UCSD-AML1 (cell line): Measurements from ENCODE around the gene RHEX.
"Not testable (repeated sequence)": the region's sequence is repeated elsewhere in the genome, so short reads cannot be mapped to it uniquely, and the experiment has no call there.

Source experiments
- DNase-seq: peaks from one replicate; lab custom pipeline; 2025; ENCODE audit not compliant: unreplicated experiment; lab: John Stamatoyannopoulos, UW

The RHEX gene

GRCh38 chr1:206030191-206030590 is 22.8 kb upstream of the RHEX start:
- no peak for DNase-seq

GRCh38 chr1:206030714-206031113 is 22.3 kb upstream of the RHEX start:
- peak; percentile 67 for DNase-seq

DNA sequence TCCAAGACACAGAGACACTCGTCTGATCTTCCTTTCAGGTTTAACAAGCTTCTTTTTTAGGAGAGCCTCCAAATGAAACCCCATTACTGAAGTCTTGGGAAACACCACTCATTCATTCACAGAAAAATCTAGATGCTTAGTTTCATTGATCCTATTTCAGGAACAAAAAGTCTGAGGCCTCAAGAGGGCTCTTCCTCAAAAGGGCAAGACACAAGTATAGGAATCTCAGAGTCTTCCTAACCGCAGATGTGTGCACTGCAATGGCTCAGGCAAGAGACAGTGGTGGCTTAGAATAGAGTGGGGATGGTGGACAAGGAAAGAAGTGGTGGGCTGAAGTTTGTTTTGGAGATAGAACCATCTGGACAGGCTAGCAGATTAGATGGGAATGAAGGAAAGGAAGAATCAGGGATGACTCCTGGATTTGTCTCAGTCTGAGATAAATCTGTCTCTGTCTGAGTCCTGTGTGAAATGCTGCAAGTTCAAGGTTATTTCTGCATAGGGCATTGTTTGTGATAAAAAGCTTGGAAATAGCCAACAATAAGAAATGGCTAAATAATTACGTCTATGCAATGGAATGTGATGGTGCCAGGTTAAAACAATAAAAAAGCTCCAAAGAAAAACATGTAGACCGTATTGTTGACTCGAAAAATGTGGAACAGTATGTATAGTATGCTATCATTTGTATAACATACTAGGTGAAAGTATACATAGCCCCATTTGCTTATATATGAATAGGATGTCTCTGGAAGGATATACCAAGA is 20.4 kb upstream of the RHEX start:
- no peak for DNase-seq

DNA sequence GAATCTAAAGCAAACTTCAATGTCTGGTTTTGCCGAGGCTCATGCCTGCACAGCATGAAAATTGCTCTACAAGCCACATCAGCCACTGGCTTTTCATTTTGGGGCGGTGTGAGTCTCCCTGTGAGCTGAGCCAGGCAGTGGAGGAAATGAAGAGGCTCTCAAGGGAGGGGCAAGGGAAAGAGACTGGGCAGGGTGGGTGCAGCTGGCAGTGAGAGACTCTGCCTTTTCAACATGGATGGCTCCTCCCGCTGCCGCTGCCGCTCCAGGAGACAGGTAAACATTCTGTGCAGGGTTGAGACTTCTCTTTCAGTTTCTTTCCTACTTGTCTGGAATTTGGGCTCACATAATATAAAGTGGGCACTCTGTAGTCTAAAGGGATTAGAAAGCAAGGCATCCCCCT is 17.9 kb upstream of the RHEX start:
- DNase-seq: peak; percentile 48

- DNase-seq: no peak
Observed at GRCh38 chr1:206036663-206037455, 16.1 kb upstream of the RHEX start.

DNA sequence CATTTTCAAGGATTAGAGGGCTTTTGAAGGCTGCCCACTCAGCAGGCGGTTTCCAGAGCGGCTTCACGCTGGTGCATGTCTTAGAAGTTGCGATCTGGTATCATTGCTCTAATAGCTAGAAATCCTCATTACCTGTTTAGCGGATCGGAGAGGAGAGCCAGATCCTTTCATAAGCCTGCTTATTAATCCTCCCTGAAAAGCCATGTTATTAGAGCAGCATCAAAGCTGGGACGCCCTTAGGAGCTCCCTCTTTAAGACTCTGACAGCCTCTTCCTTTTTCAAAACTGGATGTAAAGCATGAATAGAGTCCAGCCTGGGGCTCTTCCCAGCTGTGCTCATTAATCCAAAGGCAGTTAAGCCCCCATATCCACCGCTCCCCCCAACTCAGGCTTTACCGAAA is 15.4 kb upstream of the RHEX start:
- no peak for DNase-seq

DNA sequence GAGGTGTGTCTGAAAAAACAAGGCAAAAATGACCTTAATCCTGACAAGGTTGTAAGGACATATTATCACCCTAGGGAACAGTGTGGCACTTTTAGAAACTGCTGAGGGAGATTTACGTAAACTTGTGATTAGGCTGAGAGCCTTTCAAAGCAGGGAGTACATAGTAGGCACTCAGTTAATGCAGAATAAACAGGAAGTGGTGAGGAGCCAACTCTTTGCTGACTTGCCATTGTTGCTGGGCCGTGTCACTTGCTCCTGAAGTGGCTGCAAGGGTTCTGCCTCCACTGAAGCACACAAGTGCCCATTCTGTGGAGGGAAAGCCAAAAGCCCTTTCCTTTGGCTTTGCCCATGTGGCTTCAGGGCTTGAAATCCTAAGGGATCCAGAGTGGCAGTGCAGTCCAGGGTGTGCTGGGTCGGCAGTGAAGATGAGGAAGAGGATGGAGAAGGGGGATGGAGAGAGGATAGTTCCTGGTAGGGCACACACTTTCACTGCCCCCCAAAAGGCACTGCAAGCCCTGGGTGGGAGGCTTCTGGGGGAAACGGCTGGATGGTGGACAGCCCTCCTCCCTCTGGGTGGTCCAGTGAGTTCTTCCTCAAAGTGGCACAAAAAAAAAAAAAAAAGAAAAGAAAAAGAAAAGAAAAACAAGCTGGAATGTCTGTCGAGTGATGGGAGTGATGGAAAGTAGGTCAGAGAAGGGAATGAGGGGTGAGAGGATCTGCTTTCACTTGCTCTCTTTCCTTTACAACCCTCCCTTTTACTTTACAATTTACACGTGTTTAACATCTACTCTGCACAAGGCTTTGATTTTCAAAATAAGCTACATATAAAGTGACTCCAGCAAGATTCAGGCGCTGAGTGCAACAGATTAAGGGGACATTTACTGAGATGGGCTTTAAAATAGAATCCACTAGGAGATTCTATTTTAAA is 13.7 kb upstream of the RHEX start:
- no peak for DNase-seq

DNA sequence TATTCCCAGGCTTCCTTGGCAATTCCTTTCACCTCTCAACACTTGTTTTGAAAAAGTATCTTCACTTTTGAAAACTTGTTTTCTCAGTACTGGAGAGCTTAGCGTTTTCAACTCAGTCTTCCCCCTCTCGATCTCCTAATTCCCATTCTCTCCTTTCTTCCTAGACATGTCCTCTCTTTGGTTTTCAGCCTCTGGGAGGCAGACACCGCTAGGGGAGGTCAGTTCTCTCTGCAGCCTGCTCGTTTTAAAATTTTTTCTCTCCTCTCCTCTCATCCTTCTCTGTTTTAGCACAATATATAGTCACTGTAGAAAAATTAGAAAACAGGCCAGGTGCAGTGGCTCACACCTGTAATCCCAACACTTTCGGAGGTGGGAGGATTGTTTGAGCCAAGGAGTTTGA is 12.6 kb upstream of the RHEX start:
- DNase-seq: no peak

DNA sequence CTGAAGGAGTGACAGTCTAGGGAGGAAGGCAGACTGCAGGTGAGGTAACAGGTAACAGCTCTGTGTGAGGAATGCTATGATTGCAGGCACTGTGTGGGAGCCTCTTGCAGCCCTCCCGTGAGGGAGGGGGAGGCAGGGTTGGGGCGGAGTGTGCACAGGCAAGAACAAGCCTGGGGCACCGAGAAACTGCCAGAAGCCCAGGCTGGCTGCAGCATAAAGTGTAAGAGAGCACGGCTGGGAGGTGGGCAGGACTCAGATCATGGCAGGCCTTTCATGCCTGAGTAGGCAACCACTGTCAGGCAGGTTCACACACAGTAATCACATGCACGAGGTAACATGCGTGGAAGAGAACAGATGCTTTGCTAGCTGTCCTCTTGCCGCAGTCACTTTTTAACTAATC is 11.3 kb upstream of the RHEX start:
- DNase-seq: no peak

DNA sequence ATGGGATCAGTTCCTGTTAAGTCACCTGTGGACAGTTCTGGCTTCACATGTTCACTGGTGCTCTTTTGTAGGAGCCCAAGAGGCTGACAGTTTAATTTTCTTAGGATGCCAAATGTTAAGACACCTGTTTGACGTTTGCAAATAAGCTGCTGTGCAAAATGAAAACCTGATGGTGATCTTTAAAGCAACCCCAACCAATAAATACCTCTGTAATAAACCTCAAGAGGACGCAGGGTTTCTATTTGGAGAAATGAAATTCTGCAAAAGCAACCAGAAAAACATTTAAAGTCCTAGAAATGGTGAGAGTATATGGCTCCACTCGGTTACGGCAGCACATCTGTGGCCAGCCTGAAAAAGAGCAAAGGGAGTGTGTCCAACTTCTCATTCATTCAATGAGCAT is 5.7 kb upstream of the RHEX start:
- DNase-seq: no peak

DNA sequence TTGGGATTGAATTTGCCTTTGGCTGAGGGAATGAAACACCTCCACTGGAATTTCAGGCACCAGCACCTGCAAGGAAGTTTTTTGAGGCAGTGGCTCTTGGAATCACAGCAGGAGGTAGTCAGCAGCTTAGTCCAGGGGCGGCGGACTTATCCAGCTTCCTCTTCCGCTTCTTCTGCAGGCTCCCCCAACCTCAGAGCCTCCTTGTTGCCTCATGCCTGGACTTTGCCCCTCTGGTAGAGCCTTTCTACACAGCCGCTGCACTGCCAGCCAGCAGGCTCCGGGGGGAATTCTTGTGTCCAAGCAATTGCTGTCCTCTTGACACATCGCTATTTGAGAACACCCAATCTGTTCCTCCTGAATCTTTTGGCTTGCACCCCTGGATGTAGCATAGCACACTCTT is 4.4 kb upstream of the RHEX start:
- DNase-seq: no peak

DNA sequence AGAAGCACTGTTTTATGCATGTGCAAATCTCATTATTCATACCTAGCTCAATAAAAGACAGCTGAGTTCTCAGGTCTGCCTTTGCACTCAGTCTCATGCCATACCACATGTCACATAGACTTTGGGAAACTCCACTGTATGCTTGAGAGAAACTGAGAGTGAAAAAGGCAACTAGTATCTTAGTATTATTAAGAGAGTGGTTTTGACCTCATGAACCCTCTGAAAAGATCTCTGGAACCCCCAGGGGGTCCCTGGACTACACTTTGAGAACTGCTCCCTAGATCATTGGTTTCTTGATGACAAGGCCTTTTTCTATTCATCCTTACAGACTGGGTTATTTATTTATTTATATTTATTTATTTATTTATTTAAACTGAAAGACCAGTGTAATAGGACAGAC is 3.7 kb upstream of the RHEX start:
- DNase-seq: no peak

GRCh38 chr1:206049919-206050600 is 2.9 kb upstream of the RHEX start:
- DNase-seq: no peak

GRCh38 chr1:206050655-206051235 is 2.2 kb upstream of the RHEX start:
- DNase-seq: no peak

DNA sequence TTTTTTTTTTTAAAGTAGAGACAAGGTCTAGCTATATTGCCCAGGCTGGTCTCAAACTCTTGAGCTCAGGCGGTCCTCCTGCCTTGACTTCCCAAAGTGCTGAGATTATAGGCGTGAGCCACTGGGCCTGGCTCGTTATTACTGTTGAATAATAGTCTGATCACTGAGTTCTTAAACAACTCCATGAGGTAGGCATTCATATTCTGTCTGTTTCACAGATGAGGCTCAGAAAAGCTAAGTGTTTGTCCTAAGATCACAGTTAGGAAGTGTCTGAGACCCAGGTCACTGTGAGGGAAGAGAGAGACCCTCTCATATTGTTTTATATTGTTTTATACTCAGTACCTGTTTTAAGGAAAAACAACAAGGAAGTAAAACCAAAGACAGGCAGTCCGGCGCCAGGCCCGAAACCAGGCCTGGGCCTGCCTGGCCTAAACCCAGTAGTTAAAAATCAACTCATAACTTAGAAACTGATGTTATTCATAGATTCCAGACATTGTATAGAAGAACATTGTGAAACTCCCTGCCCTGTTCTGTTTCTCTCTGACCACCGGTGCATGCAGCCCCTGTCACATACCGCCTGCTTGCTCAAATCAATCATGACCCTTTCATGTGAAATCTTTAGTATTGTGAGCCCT is 625 bp upstream of the RHEX start:
- DNase-seq: not testable (repeated sequence)

DNA sequence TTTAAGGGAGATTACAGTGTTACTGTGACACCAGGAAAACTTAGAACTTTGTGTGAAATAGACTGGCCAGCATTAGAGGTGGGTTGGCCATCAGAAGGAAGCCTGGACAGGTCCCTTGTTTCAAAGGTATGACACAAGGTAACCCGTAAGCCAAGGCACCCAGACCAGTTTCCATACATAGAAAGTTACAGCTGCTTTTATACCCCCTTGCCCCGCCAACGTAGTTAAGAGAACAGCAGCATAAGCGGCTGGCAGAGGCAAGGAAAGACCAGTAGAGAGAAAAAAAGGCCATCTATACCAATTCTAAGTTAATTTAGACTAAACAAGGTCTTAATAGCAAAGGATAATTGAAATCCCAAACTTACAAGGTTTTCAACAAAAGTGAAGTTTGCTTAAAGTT is 643 bp downstream of the RHEX start:
- DNase-seq: not testable (repeated sequence)

- not testable (repeated sequence) for DNase-seq
Observed at GRCh38 chr1:206055069-206055625, 2.2 kb downstream of the RHEX start.

- DNase-seq: not testable (repeated sequence)
Observed at GRCh38 chr1:206055639-206056323, 2.8 kb downstream of the RHEX start.

DNA sequence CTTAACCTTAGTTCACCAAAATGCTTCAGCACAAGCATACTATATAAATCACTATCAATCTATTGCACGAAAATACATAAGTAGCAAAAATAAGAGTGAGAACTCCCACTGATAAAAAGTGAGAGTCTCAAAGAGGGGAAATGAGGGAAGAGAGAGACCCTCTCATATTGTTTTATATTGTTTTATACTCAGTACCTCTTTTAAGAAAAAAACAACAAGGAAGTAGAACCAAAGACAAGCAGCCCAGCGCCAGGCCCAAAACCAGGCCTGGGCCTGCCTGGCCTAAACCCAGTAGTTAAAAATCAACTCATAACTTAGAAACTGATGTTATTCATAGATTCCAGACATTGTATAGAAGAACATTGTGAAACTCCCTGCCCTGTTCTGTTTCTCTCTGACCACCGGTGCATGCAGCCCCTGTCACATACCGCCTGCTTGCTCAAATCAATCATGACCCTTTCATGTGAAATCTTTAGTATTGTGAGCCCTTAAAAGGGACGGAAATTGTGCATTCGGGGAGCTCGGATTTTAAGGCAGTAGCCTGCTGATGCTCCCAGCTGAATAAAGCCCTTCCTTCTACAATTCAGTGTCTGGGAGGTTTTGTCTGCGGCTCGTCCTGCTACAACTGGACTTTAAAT is 5.4 kb downstream of the RHEX start:
- DNase-seq: not testable (repeated sequence)
